ENCODE data around the gene LYZ.

LYZ gene

GRCh38 chr12:69392179-69392928, 44.2 kb downstream of the LYZ start:
- no peak for TF ChIP-seq CTCF (IDR thresholded peaks at IDR 0.05)

GRCh38 chr12:69396041-69396440, 47.9 kb downstream of the LYZ start:
- Histone ChIP-seq H3K27ac (no peak overlapping the region), H3K4me1 (ENCODE audit: control insufficient read depth in 1 of 2, insufficient read depth in 1 of 2, low read depth in 1 of 2, low read length in 1 of 2) (no peaks in the 10 kb centered on the region), H3K9me3 (peaks cover 6% of the 10 kb centered on the region), H3K4me3 (ENCODE audit: low read depth in 1 of 2, low read length in 1 of 2) (no peak overlapping the region), H3K27me3 (no peaks in the 10 kb centered on the region), H3K36me3 (peaks cover 7% of the 10 kb centered on the region)
- no peak for TF ChIP-seq CTCF (IDR thresholded peaks at IDR 0.05)

More at GRCh38 chr12:69392179-69392928, 44.2 kb downstream of the LYZ start:
- Histone ChIP-seq H3K27me3 (no peaks in the 10 kb centered on the region), H3K27ac (no peak overlapping the region), H3K4me3 (ENCODE audit: low read depth in 1 of 2, low read length in 1 of 2) (no peak overlapping the region), H3K9me3 (peaks cover 6% of the 10 kb centered on the region), H3K36me3 (peaks cover 7% of the 10 kb centered on the region), H3K4me1 (ENCODE audit: control insufficient read depth in 1 of 2, insufficient read depth in 1 of 2, low read depth in 1 of 2, low read length in 1 of 2) (no peaks in the 10 kb centered on the region)

- Histone ChIP-seq H3K27ac (no peak overlapping the region), H3K9me3 (peaks cover 6% of the 10 kb centered on the region), H3K4me3 (ENCODE audit: low read depth in 1 of 2, low read length in 1 of 2) (no peak overlapping the region), H3K27me3 (no peaks in the 10 kb centered on the region), H3K4me1 (ENCODE audit: control insufficient read depth in 1 of 2, insufficient read depth in 1 of 2, low read depth in 1 of 2, low read length in 1 of 2) (no peaks in the 10 kb centered on the region), H3K36me3 (no peaks in the 10 kb centered on the region)
- no peak for TF ChIP-seq CTCF (IDR thresholded peaks at IDR 0.05)
These were observed 48.8 kb downstream of the LYZ start for GRCh38 chr12:69396963-69397362.

GRCh38 chr12:69397978-69398377, 49.8 kb downstream of the LYZ start:
- peaks cover 6% of the 10 kb centered on the region for H3K9me3 ChIP-seq

GRCh38 chr12:69401940-69402339, 53.8 kb downstream of the LYZ start:
- TF ChIP-seq CTCF (IDR thresholded peaks at IDR 0.05) = no peak
- H3K4me1 ChIP-seq (ENCODE audit: control insufficient read depth in 1 of 2, insufficient read depth in 1 of 2, low read depth in 1 of 2, low read length in 1 of 2) = peaks cover 15 to 17% of the 10 kb centered on the region in 2 experiments
- peaks cover 2% of the 10 kb centered on the region for H3K9me3 ChIP-seq
- H3K4me3 ChIP-seq (ENCODE audit: low read depth in 1 of 2, low read length in 1 of 2) = no peak overlapping the region
- H3K36me3 ChIP-seq = no peaks in the 10 kb centered on the region
- H3K27ac ChIP-seq = no peak overlapping the region
- no peaks in the 10 kb centered on the region for H3K27me3 ChIP-seq

More at GRCh38 chr12:69397978-69398377, 49.8 kb downstream of the LYZ start:
- no peaks in the 10 kb centered on the region for H3K27me3 ChIP-seq
- H3K4me3 ChIP-seq (ENCODE audit: low read depth in 1 of 2, low read length in 1 of 2) = no peak overlapping the region
- no peak for TF ChIP-seq CTCF (IDR thresholded peaks at IDR 0.05)
- no peaks in the 10 kb centered on the region for H3K36me3 ChIP-seq
- H3K4me1 ChIP-seq (ENCODE audit: control insufficient read depth in 1 of 2, insufficient read depth in 1 of 2, low read depth in 1 of 2, low read length in 1 of 2) = peaks cover under 1 to 3% of the 10 kb centered on the region in 2 experiments
- no peak overlapping the region for H3K27ac ChIP-seq

Measured in neutrophil (primary cell).